ENCODE measurements around the gene CTNNBL1. TPM values are rescaled to one million over a fixed set of nuclear protein-coding genes. Genes with fewer than 3 reads are reported as not detected.

CTNNBL1 gene
- total RNA-seq, 1 donor from 2014 or later: 30.0 TPM

DNA sequence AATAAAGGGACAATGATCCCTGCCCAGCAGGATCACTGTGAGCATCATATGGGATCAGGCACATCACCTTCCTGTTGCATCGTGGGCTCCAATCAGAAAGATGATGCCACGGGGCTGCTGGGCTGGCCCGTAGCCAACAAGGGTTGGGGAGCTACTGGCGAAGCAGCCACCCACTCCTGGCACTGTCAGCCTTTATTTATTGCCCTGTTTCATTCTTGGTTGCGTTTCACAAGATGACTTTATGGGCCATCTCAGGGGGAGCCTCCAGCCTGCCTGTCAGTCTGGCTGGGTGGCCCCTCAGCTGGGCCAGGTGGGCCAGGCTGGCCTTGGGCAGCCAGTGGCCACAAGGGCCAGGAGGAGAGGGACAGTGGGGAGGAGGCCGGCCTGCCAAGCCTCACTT lies 226.4 kb downstream of the CTNNBL1 start:
- FAIRE-seq (no peak), DNase-seq (ENCODE audit: low read depth) (no peak)
- H3K27me3 ChIP-seq (ENCODE audit: control insufficient read depth, insufficient read depth, low read length): no peaks in the 10 kb centered on the region

GRCh38 chr20:37920679-37921322 lies 227.0 kb downstream of the CTNNBL1 start:
- no peak for TF ChIP-seq CTCF (IDR thresholded peaks at IDR 0.05; ENCODE audit: insufficient read depth, low read length, severe bottlenecking)
- Histone ChIP-seq H3K4me3 (ENCODE audit: low read depth, low read length) (no peak overlapping the region), H3K27me3 (ENCODE audit: control insufficient read depth, insufficient read depth, low read length) (no peaks in the 10 kb centered on the region), H3K36me3 (ENCODE audit: control insufficient read depth, insufficient read depth, low read length) (no peaks in the 10 kb centered on the region)
- FAIRE-seq: no peak
- DNase-seq (ENCODE audit: low read depth): no peak

More for the DNA sequence above, 226.4 kb downstream of the CTNNBL1 start:
- no peak for TF ChIP-seq CTCF (IDR thresholded peaks at IDR 0.05; ENCODE audit: insufficient read depth, low read length, severe bottlenecking)
- no peak overlapping the region for H3K4me3 ChIP-seq (ENCODE audit: low read depth, low read length)
- no peaks in the 10 kb centered on the region for H3K36me3 ChIP-seq (ENCODE audit: control insufficient read depth, insufficient read depth, low read length)

DNA sequence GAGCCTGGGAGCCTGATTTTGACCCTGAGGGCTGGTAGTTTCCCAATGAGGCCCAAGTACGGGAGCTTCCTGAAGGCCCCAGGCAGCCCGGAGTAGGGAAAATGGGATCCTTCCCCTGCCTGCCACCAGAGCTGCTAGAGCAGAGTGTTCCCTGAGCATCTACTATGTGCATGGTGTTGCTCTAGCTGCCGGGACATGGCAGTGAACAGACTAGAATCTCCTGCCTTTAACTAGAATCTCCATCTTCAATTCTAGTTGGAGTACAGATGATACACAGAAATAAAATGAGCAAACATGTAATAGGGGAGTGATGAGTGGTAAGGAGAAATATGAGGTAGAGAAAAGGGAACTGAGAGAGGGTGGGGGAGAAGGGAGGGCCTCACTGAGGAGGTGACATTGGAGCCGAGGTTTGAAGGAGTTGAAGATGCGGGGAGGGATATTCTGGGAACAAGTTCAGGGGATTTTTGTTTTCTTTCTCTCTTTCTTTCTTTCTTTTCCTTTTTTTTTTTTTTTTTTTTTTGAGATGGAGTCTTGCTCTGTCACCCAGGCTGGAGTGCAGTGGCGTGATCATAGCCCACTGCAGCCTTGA lies 227.6 kb downstream of the CTNNBL1 start:
- TF ChIP-seq CTCF (IDR thresholded peaks at IDR 0.05; ENCODE audit: insufficient read depth, low read length, severe bottlenecking): no peak
- H3K36me3 ChIP-seq (ENCODE audit: control insufficient read depth, insufficient read depth, low read length): no peaks in the 10 kb centered on the region
- no peak for FAIRE-seq

More for the DNA sequence above, 227.6 kb downstream of the CTNNBL1 start:
- Histone ChIP-seq H3K4me3 (ENCODE audit: low read depth, low read length) (no peak overlapping the region), H3K27me3 (ENCODE audit: control insufficient read depth, insufficient read depth, low read length) (no peaks in the 10 kb centered on the region)
- no peak for DNase-seq (ENCODE audit: low read depth)

Other genes starting within 250 kb of the CTNNBL1 start
- gene NNAT, start 172.8 kb upstream of the CTNNBL1 start, total RNA-seq: not detected in 2 replicates
- gene BLCAP, start 166.2 kb upstream of the CTNNBL1 start, total RNA-seq: 51.1 and 75.3 TPM in 2 replicates
- gene VSTM2L, start 209.1 kb downstream of the CTNNBL1 start, total RNA-seq: 5.0 TPM in 2 replicates

Measured in bronchial epithelial cell (primary cell).